Measurements from ENCODE around the gene CCDC134. TPM values are rescaled to one million over a fixed set of nuclear protein-coding genes. Genes with fewer than 3 reads are reported as not detected.

The CCDC134 gene
- total RNA-seq, 1 donor from 2014 or later, result 13.2 TPM

GRCh38 chr22:41836551-41836950 is 36.1 kb downstream of the CCDC134 start:
- Mint-ChIP-seq H3K36me3 (ENCODE audit: low read depth) (peaks cover 72% of the 10 kb centered on the region), H3K27ac (peak overlapping the region; percentile 50), H3K4me1 (peaks cover 75% of the 10 kb centered on the region), H3K9me3 (no peaks in the 10 kb centered on the region), H3K4me3 (no peak overlapping the region), H3K27me3 (no peaks in the 10 kb centered on the region)
- CTCF ChIA-PET, result interaction anchor here (0.8 kb wide), 1 partner anchor 139 kb away, joined by 3 read pairs; no protein-coding TSS in a partner anchor
- ATAC-seq (ENCODE audit: low read depth) (no peak), DNase-seq (no peak)
- POLR2A ChIA-PET, result interaction anchor here (0.6 to 9.9 kb wide), 5 partner anchors 11 to 89 kb away, joined by 3 to 166 read pairs (median 4); partner anchors contain the start of genes CCDC134 and TNFRSF13C
- TF ChIP-seq, protein P1, sequence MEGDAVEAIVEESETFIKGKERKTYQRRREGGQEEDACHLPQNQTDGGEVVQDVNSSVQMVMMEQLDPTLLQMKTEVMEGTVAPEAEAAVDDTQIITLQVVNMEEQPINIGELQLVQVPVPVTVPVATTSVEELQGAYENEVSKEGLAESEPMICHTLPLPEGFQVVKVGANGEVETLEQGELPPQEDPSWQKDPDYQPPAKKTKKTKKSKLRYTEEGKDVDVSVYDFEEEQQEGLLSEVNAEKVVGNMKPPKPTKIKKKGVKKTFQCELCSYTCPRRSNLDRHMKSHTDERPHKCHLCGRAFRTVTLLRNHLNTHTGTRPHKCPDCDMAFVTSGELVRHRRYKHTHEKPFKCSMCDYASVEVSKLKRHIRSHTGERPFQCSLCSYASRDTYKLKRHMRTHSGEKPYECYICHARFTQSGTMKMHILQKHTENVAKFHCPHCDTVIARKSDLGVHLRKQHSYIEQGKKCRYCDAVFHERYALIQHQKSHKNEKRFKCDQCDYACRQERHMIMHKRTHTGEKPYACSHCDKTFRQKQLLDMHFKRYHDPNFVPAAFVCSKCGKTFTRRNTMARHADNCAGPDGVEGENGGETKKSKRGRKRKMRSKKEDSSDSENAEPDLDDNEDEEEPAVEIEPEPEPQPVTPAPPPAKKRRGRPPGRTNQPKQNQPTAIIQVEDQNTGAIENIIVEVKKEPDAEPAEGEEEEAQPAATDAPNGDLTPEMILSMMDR (IDR thresholded peaks at IDR 0.05), result no peak
- intact Hi-C loops (cut with micrococcal nuclease), result no loop called here

DNA sequence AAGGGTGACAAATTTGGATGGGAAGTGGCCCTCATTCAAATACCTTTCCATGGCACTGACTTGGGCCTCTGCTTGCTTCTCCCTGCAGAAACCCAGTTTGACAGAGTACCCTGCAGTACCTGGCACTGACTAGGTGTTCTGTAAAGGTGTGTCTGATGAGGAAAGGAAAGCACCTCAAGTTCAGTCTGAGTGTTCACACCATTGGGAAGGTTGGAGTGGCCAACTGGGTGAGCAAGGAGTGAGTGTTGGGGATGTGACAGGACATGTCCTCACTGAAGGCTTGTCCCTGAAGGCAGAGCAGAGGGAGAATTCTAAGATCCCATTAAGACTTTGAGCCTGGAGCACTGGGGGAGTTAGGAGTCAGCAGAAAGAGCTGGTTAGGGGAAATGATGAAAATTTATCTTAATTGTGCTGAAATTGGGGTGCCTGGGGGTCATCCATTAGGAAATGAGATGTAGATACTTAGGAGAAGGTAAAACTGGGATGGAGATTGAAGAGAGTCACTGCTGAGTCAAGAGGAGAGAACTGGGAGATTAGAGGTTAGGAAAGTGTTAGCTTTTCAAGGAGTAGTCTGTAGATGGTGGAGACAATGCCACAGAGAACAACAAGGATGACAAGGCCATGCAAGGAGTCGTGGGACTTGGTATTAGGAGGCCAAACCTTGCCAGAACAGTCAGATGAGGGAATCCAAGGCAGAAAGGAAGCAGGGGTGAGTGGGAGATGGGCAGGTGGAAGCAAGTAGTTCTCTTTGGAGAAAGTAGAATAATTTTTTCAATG is 38.6 kb downstream of the CCDC134 start:
- TF ChIP-seq, protein P1 (IDR thresholded peaks at IDR 0.05), result no peak
- Mint-ChIP-seq H3K4me1 (peaks cover 79% of the 10 kb centered on the region), H3K36me3 (ENCODE audit: low read depth) (peaks cover 75% of the 10 kb centered on the region), H3K27ac (peak overlapping the region; percentile 67), H3K4me3 (no peak overlapping the region), H3K9me3 (no peaks in the 10 kb centered on the region), H3K27me3 (no peaks in the 10 kb centered on the region)
- ChIA-PET POLR2A (interaction anchor here (1.0 to 1.6 kb wide), 6 partner anchors 7 to 108 kb away, joined by 3 to 10 read pairs (median 5); partner anchors contain the start of genes CCDC134 and CENPM), CTCF (no interaction called here)
- ATAC-seq (ENCODE audit: low read depth) (no peak), DNase-seq (no peak)
- intact Hi-C loops (cut with micrococcal nuclease), result no loop called here

DNA sequence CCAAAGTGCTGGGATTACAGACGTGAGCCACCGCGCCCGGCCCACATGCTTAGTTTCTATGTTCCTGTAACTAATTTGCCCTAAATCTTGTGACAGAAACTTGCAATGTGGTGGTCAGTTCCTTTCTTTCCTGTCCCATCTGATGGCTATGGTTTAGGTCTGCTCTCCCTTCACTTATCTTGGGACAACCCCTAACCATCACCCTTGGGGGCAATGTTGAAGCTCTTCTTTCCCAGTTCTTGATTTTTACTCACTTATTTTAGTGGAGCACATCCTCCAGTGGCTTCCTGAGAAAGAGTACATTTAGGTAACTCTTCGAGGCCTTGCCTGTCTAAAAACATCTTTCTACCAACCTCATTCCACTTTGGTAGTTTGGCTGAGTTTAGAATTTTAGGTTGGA is 39.7 kb downstream of the CCDC134 start:
- Mint-ChIP-seq H3K9me3 (no peaks in the 10 kb centered on the region), H3K27ac (peak overlapping the region; percentile 57), H3K27me3 (no peaks in the 10 kb centered on the region), H3K4me1 (peaks cover 81% of the 10 kb centered on the region), H3K4me3 (no peak overlapping the region), H3K36me3 (ENCODE audit: low read depth) (peaks cover 71% of the 10 kb centered on the region)
- TF ChIP-seq, protein P1 (IDR thresholded peaks at IDR 0.05), result no peak
- ATAC-seq (ENCODE audit: low read depth), result no peak
- ChIA-PET CTCF (no interaction called here), POLR2A (interaction anchor here (1.0 to 1.6 kb wide), 5 partner anchors 8 to 106 kb away, joined by 3 to 10 read pairs (median 6); partner anchors contain the start of genes CCDC134 and CENPM)
- intact Hi-C loops (cut with micrococcal nuclease), result no loop called here
- no peak for DNase-seq

GRCh38 chr22:41841085-41841712 is 40.7 kb downstream of the CCDC134 start:
- TF ChIP-seq, protein P1 (IDR thresholded peaks at IDR 0.05), result no peak
- no peaks in the 10 kb centered on the region for H3K27me3 Mint-ChIP-seq
- intact Hi-C loops (cut with micrococcal nuclease), result no loop called here
- H3K4me1 Mint-ChIP-seq, result peaks cover 85% of the 10 kb centered on the region
- ChIA-PET CTCF (interaction anchor here (1.3 kb wide), 2 partner anchors 16 to 144 kb away, joined by 3 to 4 read pairs; no protein-coding TSS in a partner anchor), POLR2A (interaction anchor here (1.0 to 4.5 kb wide), 3 partner anchors 8 to 105 kb away, joined by 3 to 40 read pairs (median 10); partner anchors contain the start of gene SREBF2)
- H3K27ac Mint-ChIP-seq, result peak overlapping the region; percentile 46
- no peaks in the 10 kb centered on the region for H3K9me3 Mint-ChIP-seq
- H3K4me3 Mint-ChIP-seq, result no peak overlapping the region
- peaks cover 71% of the 10 kb centered on the region for H3K36me3 Mint-ChIP-seq (ENCODE audit: low read depth)
- ATAC-seq (ENCODE audit: low read depth) (no peak), DNase-seq (no peak)

Measured in activated B cell treated with CpG ODN at 0.5 μM for 24 hours (primary cell).